ENCODE measurements around the gene CUZD1. TPM values are rescaled to one million over a fixed set of nuclear protein-coding genes. Genes with fewer than 3 reads are reported as not detected.

CUZD1 gene
- total and polyA plus RNA-seq, 2 experiments from 2014 or later: 3.1 to 4.1 TPM

DNA sequence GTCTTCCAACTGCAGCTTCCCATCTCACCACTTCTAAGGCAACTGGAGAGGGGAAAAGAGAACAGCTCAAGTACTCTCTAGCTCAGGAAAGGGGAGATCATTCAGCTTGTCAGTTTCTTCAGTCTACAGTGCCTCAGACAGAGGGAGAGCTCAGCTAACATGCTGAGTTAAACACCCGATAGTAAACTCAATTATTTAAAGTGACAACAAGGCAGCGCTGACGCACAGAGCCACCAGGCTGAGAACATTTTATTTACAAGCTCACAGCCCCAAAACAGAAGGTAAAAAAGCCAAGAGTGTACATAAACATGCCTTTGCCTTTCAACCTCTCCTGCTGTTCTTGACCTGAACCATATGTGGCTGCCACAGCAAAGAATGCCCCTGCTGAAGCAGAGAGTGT is 10.1 kb upstream of the CUZD1 start:
- Histone ChIP-seq H3K4me1 (ENCODE audit: insufficient read depth) (no peaks in the 10 kb centered on the region; the same call in 1 of the 2 replicates), H3K4me2 (no peak overlapping the region), H2AFZ (no peak overlapping the region), H3K27me3 (ENCODE audit: insufficient read depth) (no peaks in the 10 kb centered on the region), H4K20me1 (replicated peaks; ENCODE audit: insufficient read depth) (peaks cover 22% of the 10 kb centered on the region), H3K36me3 (ENCODE audit: insufficient read depth) (no peaks in the 10 kb centered on the region; the same call in 1 of the 2 replicates), H3K27ac (ENCODE audit: low read depth) (no peak overlapping the region), H3K4me3 (no peak overlapping the region), H3K79me2 (replicated peaks; ENCODE audit: insufficient read depth) (peaks cover 35% of the 10 kb centered on the region), H3K9me2 (ENCODE audit: insufficient read depth) (no peaks in the 10 kb centered on the region), H3F3A (replicated peaks; ENCODE audit: low read depth) (no peaks in the 10 kb centered on the region)
- DNase-seq (ENCODE audit: low spot score): no peak
- Mint-ChIP-seq H3K27me3 (ENCODE audit: insufficient read depth, low read depth, poor library complexity) (no peaks in the 10 kb centered on the region), H3K27ac (no peak overlapping the region), H3K36me3 (ENCODE audit: low read depth) (peaks cover 13% of the 10 kb centered on the region; the same call in 2 of the 3 replicates), H3K9me3 (no peaks in the 10 kb centered on the region), H3K4me1 (peaks cover 29% of the 10 kb centered on the region; the same call in 2 of the 3 replicates), H3K4me3 (no peak overlapping the region)
- no peak for ATAC-seq
- TF ChIP-seq JUNB (IDR thresholded peaks at IDR 0.05; ENCODE audit: unreplicated experiment): no peak
- no peak for TF ChIP-seq POLR2AphosphoS5 (IDR thresholded peaks at IDR 0.05; ENCODE audit: low read depth)
- no peak for TF ChIP-seq ETS1 (IDR thresholded peaks at IDR 0.05)
- no peak for TF ChIP-seq ZNF114 (CRISPR knock-in tag; IDR thresholded peaks at IDR 0.05)
- TF ChIP-seq REST (IDR thresholded peaks at IDR 0.05; ENCODE audit: unreplicated experiment): no peak
- no peak for TF ChIP-seq CREB1 (CRISPR knock-in tag; IDR thresholded peaks at IDR 0.05; ENCODE audit: low read depth)
- TF ChIP-seq STAT1 (IDR thresholded peaks at IDR 0.05; ENCODE audit: unreplicated experiment): no peak

GRCh38 chr10:122854648-122855047 is 9.0 kb upstream of the CUZD1 start:
- Histone ChIP-seq H3F3A (replicated peaks; ENCODE audit: low read depth) (no peaks in the 10 kb centered on the region), H3K4me2 (no peak overlapping the region), H3K27me3 (ENCODE audit: insufficient read depth) (no peaks in the 10 kb centered on the region), H4K20me1 (replicated peaks; ENCODE audit: insufficient read depth) (peaks cover 17% of the 10 kb centered on the region), H3K36me3 (ENCODE audit: insufficient read depth) (no peaks in the 10 kb centered on the region; the same call in 1 of the 2 replicates), H3K9me2 (ENCODE audit: insufficient read depth) (no peaks in the 10 kb centered on the region), H3K4me1 (ENCODE audit: insufficient read depth) (no peaks in the 10 kb centered on the region; the same call in 1 of the 2 replicates), H3K27ac (ENCODE audit: low read depth) (no peak overlapping the region), H2AFZ (no peak overlapping the region), H3K79me2 (replicated peaks; ENCODE audit: insufficient read depth) (peaks cover 26% of the 10 kb centered on the region), H3K4me3 (no peak overlapping the region)
- no peak for ATAC-seq
- peaks cover 2% of the 10 kb centered on the region for H3K27me3 Mint-ChIP-seq (ENCODE audit: insufficient read depth, low read depth, poor library complexity)
- no peak overlapping the region for H3K4me3 Mint-ChIP-seq
- H3K27ac Mint-ChIP-seq: no peak overlapping the region
- H3K36me3 Mint-ChIP-seq (ENCODE audit: low read depth): peaks cover 13% of the 10 kb centered on the region; the same call in 2 of the 3 replicates
- H3K9me3 Mint-ChIP-seq: no peaks in the 10 kb centered on the region
- no peak for DNase-seq (ENCODE audit: low spot score)
- H3K4me1 Mint-ChIP-seq: peaks cover 40% of the 10 kb centered on the region
- TF ChIP-seq ZNF331 (CRISPR knock-in tag; IDR thresholded peaks at IDR 0.05; ENCODE audit: low read depth) (no peak), NANOG (IDR thresholded peaks at IDR 0.05; ENCODE audit: borderline replicate concordance) (no peak), EZH2 (IDR thresholded peaks at IDR 0.05; ENCODE audit: low read depth, unreplicated experiment) (no peak), STAT1 (IDR thresholded peaks at IDR 0.05; ENCODE audit: unreplicated experiment) (no peak)
- TF ChIP-seq, protein P1, sequence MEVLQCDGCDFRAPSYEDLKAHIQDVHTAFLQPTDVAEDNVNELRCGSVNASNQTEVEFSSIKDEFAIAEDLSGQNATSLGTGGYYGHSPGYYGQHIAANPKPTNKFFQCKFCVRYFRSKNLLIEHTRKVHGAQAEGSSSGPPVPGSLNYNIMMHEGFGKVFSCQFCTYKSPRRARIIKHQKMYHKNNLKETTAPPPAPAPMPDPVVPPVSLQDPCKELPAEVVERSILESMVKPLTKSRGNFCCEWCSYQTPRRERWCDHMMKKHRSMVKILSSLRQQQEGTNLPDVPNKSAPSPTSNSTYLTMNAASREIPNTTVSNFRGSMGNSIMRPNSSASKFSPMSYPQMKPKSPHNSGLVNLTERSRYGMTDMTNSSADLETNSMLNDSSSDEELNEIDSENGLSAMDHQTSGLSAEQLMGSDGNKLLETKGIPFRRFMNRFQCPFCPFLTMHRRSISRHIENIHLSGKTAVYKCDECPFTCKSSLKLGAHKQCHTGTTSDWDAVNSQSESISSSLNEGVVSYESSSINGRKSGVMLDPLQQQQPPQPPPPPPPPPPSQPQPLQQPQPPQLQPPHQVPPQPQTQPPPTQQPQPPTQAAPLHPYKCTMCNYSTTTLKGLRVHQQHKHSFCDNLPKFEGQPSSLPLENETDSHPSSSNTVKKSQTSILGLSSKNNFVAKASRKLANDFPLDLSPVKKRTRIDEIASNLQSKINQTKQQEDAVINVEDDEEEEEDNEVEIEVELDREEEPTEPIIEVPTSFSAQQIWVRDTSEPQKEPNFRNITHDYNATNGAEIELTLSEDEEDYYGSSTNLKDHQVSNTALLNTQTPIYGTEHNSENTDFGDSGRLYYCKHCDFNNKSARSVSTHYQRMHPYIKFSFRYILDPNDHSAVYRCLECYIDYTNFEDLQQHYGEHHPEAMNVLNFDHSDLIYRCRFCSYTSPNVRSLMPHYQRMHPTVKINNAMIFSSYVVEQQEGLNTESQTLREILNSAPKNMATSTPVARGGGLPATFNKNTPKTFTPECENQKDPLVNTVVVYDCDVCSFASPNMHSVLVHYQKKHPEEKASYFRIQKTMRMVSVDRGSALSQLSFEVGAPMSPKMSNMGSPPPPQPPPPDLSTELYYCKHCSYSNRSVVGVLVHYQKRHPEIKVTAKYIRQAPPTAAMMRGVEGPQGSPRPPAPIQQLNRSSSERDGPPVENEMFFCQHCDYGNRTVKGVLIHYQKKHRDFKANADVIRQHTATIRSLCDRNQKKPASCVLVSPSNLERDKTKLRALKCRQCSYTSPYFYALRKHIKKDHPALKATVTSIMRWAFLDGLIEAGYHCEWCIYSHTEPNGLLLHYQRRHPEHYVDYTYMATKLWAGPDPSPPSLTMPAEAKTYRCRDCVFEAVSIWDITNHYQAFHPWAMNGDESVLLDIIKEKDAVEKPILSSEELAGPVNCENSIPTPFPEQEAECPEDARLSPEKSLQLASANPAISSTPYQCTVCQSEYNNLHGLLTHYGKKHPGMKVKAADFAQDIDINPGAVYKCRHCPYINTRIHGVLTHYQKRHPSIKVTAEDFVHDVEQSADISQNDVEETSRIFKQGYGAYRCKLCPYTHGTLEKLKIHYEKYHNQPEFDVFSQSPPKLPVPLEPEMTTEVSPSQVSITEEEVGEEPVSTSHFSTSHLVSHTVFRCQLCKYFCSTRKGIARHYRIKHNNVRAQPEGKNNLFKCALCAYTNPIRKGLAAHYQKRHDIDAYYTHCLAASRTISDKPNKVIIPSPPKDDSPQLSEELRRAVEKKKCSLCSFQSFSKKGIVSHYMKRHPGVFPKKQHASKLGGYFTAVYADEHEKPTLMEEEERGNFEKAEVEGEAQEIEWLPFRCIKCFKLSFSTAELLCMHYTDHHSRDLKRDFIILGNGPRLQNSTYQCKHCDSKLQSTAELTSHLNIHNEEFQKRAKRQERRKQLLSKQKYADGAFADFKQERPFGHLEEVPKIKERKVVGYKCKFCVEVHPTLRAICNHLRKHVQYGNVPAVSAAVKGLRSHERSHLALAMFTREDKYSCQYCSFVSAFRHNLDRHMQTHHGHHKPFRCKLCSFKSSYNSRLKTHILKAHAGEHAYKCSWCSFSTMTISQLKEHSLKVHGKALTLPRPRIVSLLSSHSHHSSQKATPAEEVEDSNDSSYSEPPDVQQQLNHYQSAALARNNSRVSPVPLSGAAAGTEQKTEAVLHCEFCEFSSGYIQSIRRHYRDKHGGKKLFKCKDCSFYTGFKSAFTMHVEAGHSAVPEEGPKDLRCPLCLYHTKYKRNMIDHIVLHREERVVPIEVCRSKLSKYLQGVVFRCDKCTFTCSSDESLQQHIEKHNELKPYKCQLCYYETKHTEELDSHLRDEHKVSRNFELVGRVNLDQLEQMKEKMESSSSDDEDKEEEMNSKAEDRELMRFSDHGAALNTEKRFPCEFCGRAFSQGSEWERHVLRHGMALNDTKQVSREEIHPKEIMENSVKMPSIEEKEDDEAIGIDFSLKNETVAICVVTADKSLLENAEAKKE (CRISPR knock-in tag; IDR thresholded peaks at IDR 0.05): no peak
